ENCODE measurements around the gene ADCY9. TPM values are rescaled to one million over a fixed set of nuclear protein-coding genes. Genes with fewer than 3 reads are reported as not detected.

The ADCY9 gene
- polyA plus RNA-seq, 1 donor from 2014 or later, result 6.3 TPM

DNA sequence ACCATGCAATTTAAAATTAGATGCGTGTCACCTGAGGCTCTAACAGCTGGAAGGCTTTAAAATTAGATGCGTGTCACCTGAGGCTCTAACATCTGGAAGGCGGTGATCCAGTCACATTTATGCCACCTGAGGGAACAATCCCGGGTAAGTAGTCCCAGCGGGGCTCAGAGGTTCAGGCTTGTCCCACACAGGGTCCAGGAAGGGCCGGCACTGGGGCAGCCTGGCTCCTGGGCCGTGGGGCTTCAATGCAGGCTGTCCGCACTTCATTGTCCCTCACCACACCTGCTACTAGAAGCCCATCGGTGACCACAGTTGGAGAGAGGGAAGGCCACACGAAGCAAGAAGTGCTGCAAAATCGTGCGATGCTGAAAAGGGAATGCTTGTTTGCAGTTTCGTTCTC is 15.4 kb upstream of the ADCY9 start:
- Histone ChIP-seq H3K27me3 (ENCODE audit: insufficient read depth, low read depth, low read length) (no peaks in the 10 kb centered on the region), H2AFZ (ENCODE audit: low read depth, low read length) (no peak overlapping the region), H4K20me1 (ENCODE audit: insufficient read depth) (no peaks in the 10 kb centered on the region), H3K9ac (ENCODE audit: low read length) (no peak overlapping the region), H3K4me3 (ENCODE audit: low read length) (no peak overlapping the region), H3K4me2 (ENCODE audit: low read length) (no peak overlapping the region), H3K79me2 (replicated peaks; ENCODE audit: insufficient read depth, low read length) (no peaks in the 10 kb centered on the region), H3K27ac (ENCODE audit: low read length) (no peak overlapping the region), H3K9me2 (ENCODE audit: insufficient read depth, low read length) (no peaks in the 10 kb centered on the region), H3F3A (ENCODE audit: insufficient read depth, low read length, poor library complexity, severe bottlenecking) (no peaks in the 10 kb centered on the region), H3K9me3 (ENCODE audit: low read length) (no peaks in the 10 kb centered on the region), H3K36me3 (ENCODE audit: insufficient read depth, low read length) (no peaks in the 10 kb centered on the region)
- TF ChIP-seq, protein P1, sequence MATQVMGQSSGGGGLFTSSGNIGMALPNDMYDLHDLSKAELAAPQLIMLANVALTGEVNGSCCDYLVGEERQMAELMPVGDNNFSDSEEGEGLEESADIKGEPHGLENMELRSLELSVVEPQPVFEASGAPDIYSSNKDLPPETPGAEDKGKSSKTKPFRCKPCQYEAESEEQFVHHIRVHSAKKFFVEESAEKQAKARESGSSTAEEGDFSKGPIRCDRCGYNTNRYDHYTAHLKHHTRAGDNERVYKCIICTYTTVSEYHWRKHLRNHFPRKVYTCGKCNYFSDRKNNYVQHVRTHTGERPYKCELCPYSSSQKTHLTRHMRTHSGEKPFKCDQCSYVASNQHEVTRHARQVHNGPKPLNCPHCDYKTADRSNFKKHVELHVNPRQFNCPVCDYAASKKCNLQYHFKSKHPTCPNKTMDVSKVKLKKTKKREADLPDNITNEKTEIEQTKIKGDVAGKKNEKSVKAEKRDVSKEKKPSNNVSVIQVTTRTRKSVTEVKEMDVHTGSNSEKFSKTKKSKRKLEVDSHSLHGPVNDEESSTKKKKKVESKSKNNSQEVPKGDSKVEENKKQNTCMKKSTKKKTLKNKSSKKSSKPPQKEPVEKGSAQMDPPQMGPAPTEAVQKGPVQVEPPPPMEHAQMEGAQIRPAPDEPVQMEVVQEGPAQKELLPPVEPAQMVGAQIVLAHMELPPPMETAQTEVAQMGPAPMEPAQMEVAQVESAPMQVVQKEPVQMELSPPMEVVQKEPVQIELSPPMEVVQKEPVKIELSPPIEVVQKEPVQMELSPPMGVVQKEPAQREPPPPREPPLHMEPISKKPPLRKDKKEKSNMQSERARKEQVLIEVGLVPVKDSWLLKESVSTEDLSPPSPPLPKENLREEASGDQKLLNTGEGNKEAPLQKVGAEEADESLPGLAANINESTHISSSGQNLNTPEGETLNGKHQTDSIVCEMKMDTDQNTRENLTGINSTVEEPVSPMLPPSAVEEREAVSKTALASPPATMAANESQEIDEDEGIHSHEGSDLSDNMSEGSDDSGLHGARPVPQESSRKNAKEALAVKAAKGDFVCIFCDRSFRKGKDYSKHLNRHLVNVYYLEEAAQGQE (IDR thresholded peaks at IDR 0.05; ENCODE audit: borderline replicate concordance), result no peak
- TF ChIP-seq, protein P2, sequence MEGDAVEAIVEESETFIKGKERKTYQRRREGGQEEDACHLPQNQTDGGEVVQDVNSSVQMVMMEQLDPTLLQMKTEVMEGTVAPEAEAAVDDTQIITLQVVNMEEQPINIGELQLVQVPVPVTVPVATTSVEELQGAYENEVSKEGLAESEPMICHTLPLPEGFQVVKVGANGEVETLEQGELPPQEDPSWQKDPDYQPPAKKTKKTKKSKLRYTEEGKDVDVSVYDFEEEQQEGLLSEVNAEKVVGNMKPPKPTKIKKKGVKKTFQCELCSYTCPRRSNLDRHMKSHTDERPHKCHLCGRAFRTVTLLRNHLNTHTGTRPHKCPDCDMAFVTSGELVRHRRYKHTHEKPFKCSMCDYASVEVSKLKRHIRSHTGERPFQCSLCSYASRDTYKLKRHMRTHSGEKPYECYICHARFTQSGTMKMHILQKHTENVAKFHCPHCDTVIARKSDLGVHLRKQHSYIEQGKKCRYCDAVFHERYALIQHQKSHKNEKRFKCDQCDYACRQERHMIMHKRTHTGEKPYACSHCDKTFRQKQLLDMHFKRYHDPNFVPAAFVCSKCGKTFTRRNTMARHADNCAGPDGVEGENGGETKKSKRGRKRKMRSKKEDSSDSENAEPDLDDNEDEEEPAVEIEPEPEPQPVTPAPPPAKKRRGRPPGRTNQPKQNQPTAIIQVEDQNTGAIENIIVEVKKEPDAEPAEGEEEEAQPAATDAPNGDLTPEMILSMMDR (IDR thresholded peaks at IDR 0.05; ENCODE audit: poor library complexity, severe bottlenecking), result no peak
- TF ChIP-seq MXI1 (conservative IDR thresholded peaks at IDR 0.05; ENCODE audit: poor library complexity, severe bottlenecking) (no peak), POLR2AphosphoS5 (IDR thresholded peaks at IDR 0.05) (no peak), SMC3 (conservative IDR thresholded peaks at IDR 0.05; ENCODE audit: poor library complexity) (no peak), EP300 (conservative IDR thresholded peaks at IDR 0.05; ENCODE audit: poor library complexity, severe bottlenecking) (no peak), TAF1 (IDR thresholded peaks at IDR 0.05; ENCODE audit: low read depth) (no peak), EZH2 (IDR thresholded peaks at IDR 0.05; ENCODE audit: borderline replicate concordance, insufficient read depth, low read length, poor library complexity, severe bottlenecking) (no peak), RAD21 (conservative IDR thresholded peaks at IDR 0.05) (no peak)

- Histone ChIP-seq H3K79me2 (replicated peaks; ENCODE audit: insufficient read depth, low read length) (no peaks in the 10 kb centered on the region), H2AFZ (ENCODE audit: low read depth, low read length) (no peak overlapping the region), H3F3A (ENCODE audit: insufficient read depth, low read length, poor library complexity, severe bottlenecking) (no peaks in the 10 kb centered on the region), H3K9me2 (ENCODE audit: insufficient read depth, low read length) (no peaks in the 10 kb centered on the region), H3K9ac (ENCODE audit: low read length) (no peak overlapping the region), H3K9me3 (ENCODE audit: low read length) (no peaks in the 10 kb centered on the region), H3K4me2 (ENCODE audit: low read length) (no peak overlapping the region), H3K36me3 (ENCODE audit: insufficient read depth, low read length) (no peaks in the 10 kb centered on the region), H3K27me3 (ENCODE audit: insufficient read depth, low read depth, low read length) (no peaks in the 10 kb centered on the region), H3K4me3 (ENCODE audit: low read length) (no peak overlapping the region), H4K20me1 (ENCODE audit: insufficient read depth) (no peaks in the 10 kb centered on the region), H3K27ac (ENCODE audit: low read length) (no peak overlapping the region)
- TF ChIP-seq SMC3 (conservative IDR thresholded peaks at IDR 0.05; ENCODE audit: poor library complexity) (no peak), EZH2 (IDR thresholded peaks at IDR 0.05; ENCODE audit: borderline replicate concordance, insufficient read depth, low read length, poor library complexity, severe bottlenecking) (no peak), RAD21 (conservative IDR thresholded peaks at IDR 0.05) (no peak), TAF1 (IDR thresholded peaks at IDR 0.05; ENCODE audit: low read depth) (no peak), POLR2AphosphoS5 (IDR thresholded peaks at IDR 0.05) (no peak), MXI1 (conservative IDR thresholded peaks at IDR 0.05; ENCODE audit: poor library complexity, severe bottlenecking) (no peak), EP300 (conservative IDR thresholded peaks at IDR 0.05; ENCODE audit: poor library complexity, severe bottlenecking) (no peak)
- TF ChIP-seq, protein P1 (IDR thresholded peaks at IDR 0.05; ENCODE audit: borderline replicate concordance), result no peak
- TF ChIP-seq, protein P2 (IDR thresholded peaks at IDR 0.05; ENCODE audit: poor library complexity, severe bottlenecking), result no peak
These were observed 8.5 kb upstream of the ADCY9 start for GRCh38 chr16:4124535-4125294.

Measured in neural cell (in vitro differentiated cells).